Keratinocyte (primary cell): Measurements from ENCODE around the gene GNPAT. TPM values are rescaled to one million over a fixed set of nuclear protein-coding genes. Genes with fewer than 3 reads are reported as not detected.

Source experiments
- DNase-seq: peaks from one replicate; pipeline ENCODE4 v3.0.0-alpha.2; 2011; ENCODE audit warnings: low read depth, missing footprints, low spot score
- FAIRE-seq: peaks from 2 replicates; lab custom pipeline; 2011; peaks lifted over from hg19 to GRCh38; lab: Jason Lieb, UNC
- H2AFZ ChIP-seq: 2 replicates; pipeline ENCODE4 v1.6.0; 2012; ENCODE audit warnings: low read length, control low read depth, inconsistent platforms; ENCODE audit not compliant: control insufficient read depth
- H3K27ac ChIP-seq: 2 replicates; pipeline ENCODE4 v1.5.1; 2011; ENCODE audit warnings: low read length; ENCODE audit not compliant: control insufficient read depth, insufficient read depth
- H3K27me3 ChIP-seq: 3 replicates; pipeline ENCODE4 v1.6.0; 2011; ENCODE audit warnings: low read length; ENCODE audit not compliant: control insufficient read depth, insufficient read depth; ENCODE audit errors: extremely low read depth
- H3K36me3 ChIP-seq, 2 experiments: 2 replicates in 1 of 2; 3 replicates in 1 of 2; pipeline ENCODE4 v1.5.1; 2011; ENCODE audit warnings: low read length in 2 of 2, mild to moderate bottlenecking in 1 of 2; ENCODE audit not compliant: control insufficient read depth in 2 of 2, insufficient read depth in 2 of 2; ENCODE audit errors: extremely low read depth in 1 of 2
- H3K4me1 ChIP-seq: 3 replicates; pipeline ENCODE4 v1.5.1; 2011; ENCODE audit warnings: low read length; ENCODE audit not compliant: control insufficient read depth, insufficient read depth; ENCODE audit errors: extremely low read depth
- H3K4me2 ChIP-seq: 3 replicates; pipeline ENCODE4 v1.6.0; 2011; ENCODE audit warnings: low read depth, low read length; ENCODE audit not compliant: control insufficient read depth, insufficient read depth; ENCODE audit errors: extremely low read depth
- H3K4me3 ChIP-seq, 3 experiments: fragments of 200-600 bp in 1 of 3; sonication (generic) in 1 of 3; 2 replicates in 2 of 3; 3 replicates in 1 of 3; pipeline ENCODE4 v1.5.1; 2011 to 2016; ENCODE audit warnings: low read length in 3 of 3, mild to moderate bottlenecking in 3 of 3, control low read depth in 2 of 3, inconsistent platforms in 1 of 3, low read depth in 1 of 3, mixed read lengths in 1 of 3, mixed run types in 1 of 3, moderate library complexity in 1 of 3; ENCODE audit not compliant: control insufficient read depth in 2 of 3, insufficient read depth in 2 of 3; ENCODE audit errors: extremely low read depth in 1 of 3
- H3K79me2 ChIP-seq: 2 replicates; pipeline ENCODE4 v1.6.0; 2012; ENCODE audit warnings: low read length; ENCODE audit not compliant: control insufficient read depth, insufficient read depth
- H3K9ac ChIP-seq: 3 replicates; pipeline ENCODE4 v1.6.0; 2011; ENCODE audit warnings: low read length; ENCODE audit not compliant: control insufficient read depth, insufficient read depth; ENCODE audit errors: extremely low read depth
- H3K9me1 ChIP-seq: 3 replicates; pipeline ENCODE4 v1.6.0; 2011; ENCODE audit warnings: low read length; ENCODE audit not compliant: control insufficient read depth, insufficient read depth; ENCODE audit errors: extremely low read depth
- H3K9me3 ChIP-seq: 2 replicates; pipeline ENCODE4 v1.5.1; 2012; ENCODE audit warnings: low read depth, low read length; ENCODE audit not compliant: control insufficient read depth
- H4K20me1 ChIP-seq: 3 replicates; pipeline ENCODE4 v1.6.0; 2011; ENCODE audit warnings: low read length; ENCODE audit not compliant: control insufficient read depth, insufficient read depth; ENCODE audit errors: extremely low read depth
- EZH2 ChIP-seq: IDR thresholded peaks from one replicate; pipeline ENCODE4 v1.6.1; 2012; ENCODE audit warnings: inconsistent platforms, mild to moderate bottlenecking, low read length, moderate library complexity
- dilution Hi-C: fragments of 300-500 bp; cut with MboI; formaldehyde crosslinking; loops from one replicate; pipeline ENCODE4 v1.7.0; 2020; ENCODE audit warnings: low sequenced_read_pairs; ENCODE audit not compliant: extremely low pct_ligation_motif_present
- polyA plus RNA-seq, 5 experiments: library from polyadenylated mRNA; depleted of rRNA in 3 of 5; stranded (reverse) in 3 of 5; stranded (forward) in 1 of 5; unstranded in 1 of 5; fragments of >200 nt; gene quantifications; 1 replicate in 1 of 5; 2 replicates in 3 of 5; 3 replicates in 1 of 5; pipeline versions ENCODE4 v1.2.1 to v1.2.3, GENCODE V29; 2011 to 2012; ENCODE audit warnings: missing spikeins in 2 of 5, low read depth in 1 of 5, low replicate concordance in 1 of 5
- TF ChIP-seq, protein P1 (sequence below), 3 experiments: IDR thresholded peaks in 1 of 3; conservative IDR thresholded peaks in 1 of 3; optimal IDR thresholded peaks in 1 of 3; 2 replicates in 2 of 3; 3 replicates in 1 of 3; pipeline versions ENCODE3 to v1.5.1; 2011; ENCODE audit warnings: low read length in 3 of 3, mild to moderate bottlenecking in 3 of 3, moderate library complexity in 2 of 3, control low read depth in 1 of 3, inconsistent platforms in 1 of 3; ENCODE audit not compliant: insufficient read depth in 2 of 3; ENCODE audit errors: extremely low read depth in 1 of 3

The GNPAT gene
- polyA plus RNA-seq, 1 donor (not counting 4 experiments of a cell fraction or from before 2014, with no cell fraction given): 39.9 TPM

DNA sequence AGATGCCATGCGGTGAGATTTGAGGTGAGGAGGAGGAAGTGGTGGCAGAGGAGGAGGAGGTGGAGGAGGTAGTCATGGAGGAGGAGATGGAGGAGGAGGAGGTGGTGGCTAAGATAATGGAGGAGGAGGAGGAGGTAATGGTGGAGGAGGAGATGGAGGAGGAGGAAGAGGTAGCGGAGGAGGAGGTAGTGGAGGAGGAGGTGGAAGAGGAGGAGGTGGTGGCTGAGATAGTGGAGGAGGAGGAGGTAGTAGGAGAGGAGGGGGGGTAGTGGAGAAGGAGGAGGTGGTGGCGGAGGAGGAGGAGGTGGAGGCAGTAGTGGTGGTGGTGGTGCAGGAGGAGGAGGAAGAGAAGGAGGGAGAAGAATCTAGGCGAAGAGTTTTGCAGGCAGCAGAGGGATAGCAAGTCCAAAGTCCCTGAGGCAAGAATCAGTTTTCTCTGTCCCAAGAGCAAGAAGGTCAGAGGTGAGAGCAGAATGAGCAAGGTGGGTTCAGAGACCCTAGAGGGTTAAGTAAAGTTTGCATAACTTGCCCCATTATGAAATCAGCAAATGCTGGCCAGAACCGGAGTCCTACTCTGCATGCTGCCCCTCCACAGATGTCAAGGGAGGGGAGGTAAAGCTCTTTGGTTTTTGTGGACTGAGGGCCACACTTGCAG lies 38.9 kb upstream of the GNPAT start:
- dilution Hi-C loops: no loop called here
- H3K27me3 ChIP-seq: peaks cover 38% of the 10 kb centered on the region
- no peak overlapping the region for H3K9ac ChIP-seq
- H3K4me1 ChIP-seq: no peaks in the 10 kb centered on the region
- DNase-seq (no peak), FAIRE-seq (no peak)
- H4K20me1 ChIP-seq: no peaks in the 10 kb centered on the region
- TF ChIP-seq, protein P1, sequence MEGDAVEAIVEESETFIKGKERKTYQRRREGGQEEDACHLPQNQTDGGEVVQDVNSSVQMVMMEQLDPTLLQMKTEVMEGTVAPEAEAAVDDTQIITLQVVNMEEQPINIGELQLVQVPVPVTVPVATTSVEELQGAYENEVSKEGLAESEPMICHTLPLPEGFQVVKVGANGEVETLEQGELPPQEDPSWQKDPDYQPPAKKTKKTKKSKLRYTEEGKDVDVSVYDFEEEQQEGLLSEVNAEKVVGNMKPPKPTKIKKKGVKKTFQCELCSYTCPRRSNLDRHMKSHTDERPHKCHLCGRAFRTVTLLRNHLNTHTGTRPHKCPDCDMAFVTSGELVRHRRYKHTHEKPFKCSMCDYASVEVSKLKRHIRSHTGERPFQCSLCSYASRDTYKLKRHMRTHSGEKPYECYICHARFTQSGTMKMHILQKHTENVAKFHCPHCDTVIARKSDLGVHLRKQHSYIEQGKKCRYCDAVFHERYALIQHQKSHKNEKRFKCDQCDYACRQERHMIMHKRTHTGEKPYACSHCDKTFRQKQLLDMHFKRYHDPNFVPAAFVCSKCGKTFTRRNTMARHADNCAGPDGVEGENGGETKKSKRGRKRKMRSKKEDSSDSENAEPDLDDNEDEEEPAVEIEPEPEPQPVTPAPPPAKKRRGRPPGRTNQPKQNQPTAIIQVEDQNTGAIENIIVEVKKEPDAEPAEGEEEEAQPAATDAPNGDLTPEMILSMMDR (optimal IDR thresholded peaks at IDR 0.05 in 1 of 3, IDR thresholded peaks at IDR 0.05 in 1 of 3, conservative IDR thresholded peaks at IDR 0.05 in 1 of 3; ENCODE audit: extremely low read depth in 1 of 3, insufficient read depth in 2 of 3, low read length in 3 of 3): no peak
- TF ChIP-seq EZH2: no peak
- H3K9me1 ChIP-seq: no peaks in the 10 kb centered on the region
- no peaks in the 10 kb centered on the region for H3K36me3 ChIP-seq
- H3K4me3 ChIP-seq: no peak overlapping the region
- H2AFZ ChIP-seq: no peak overlapping the region
- no peaks in the 10 kb centered on the region for H3K79me2 ChIP-seq
- H3K9me3 ChIP-seq: no peaks in the 10 kb centered on the region
- H3K27ac ChIP-seq: no peak overlapping the region
- no peak overlapping the region for H3K4me2 ChIP-seq

DNA sequence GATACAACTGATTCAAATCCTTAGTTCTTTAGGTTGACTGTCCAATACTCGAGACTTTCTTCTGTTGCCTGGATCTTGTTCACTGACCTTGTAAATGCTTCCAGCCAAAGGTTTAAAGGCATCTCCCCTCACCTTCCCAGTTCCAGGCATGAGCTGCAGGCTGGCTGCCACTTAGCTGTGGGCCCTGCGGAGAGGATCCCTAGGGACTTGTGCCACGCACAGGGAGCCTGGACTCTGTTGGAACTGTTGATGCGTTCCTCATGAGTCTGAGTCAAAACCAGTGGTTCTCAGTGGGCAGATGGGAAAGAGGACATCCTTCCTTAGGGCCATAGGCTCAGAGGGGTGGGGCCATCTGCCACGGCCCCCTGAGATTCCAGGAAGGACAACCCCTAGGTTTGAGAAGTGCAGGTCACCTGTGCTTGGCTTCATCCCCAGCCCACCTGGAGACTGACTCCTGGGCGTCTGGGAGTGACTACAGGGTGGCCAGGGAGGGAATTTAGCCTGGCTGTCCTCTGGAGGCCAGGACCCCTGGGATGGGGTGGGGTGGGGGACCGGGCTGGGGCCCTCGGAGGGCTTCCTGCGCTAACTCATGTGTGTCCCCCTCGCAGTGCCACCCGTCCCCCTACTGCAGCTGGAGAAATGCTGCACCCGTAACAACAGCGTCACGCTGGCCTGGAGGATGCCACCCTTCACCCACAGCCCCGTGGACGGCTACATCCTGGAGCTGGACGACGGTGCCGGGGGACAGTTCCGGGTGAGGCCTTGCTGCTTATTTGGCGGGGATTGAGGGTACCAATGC lies 37.6 kb upstream of the GNPAT start:
- Histone ChIP-seq H3K4me1 (no peaks in the 10 kb centered on the region), H3K4me2 (no peak overlapping the region), H3K36me3 (no peaks in the 10 kb centered on the region), H3K27ac (no peak overlapping the region), H3K9me1 (no peaks in the 10 kb centered on the region), H3K9ac (no peak overlapping the region), H3K9me3 (no peaks in the 10 kb centered on the region), H2AFZ (no peak overlapping the region), H4K20me1 (no peaks in the 10 kb centered on the region), H3K27me3 (peaks cover 38% of the 10 kb centered on the region), H3K4me3 (no peak overlapping the region), H3K79me2 (no peaks in the 10 kb centered on the region)
- FAIRE-seq (no peak), DNase-seq (no peak)
- TF ChIP-seq, protein P1 (optimal IDR thresholded peaks at IDR 0.05 in 1 of 3, IDR thresholded peaks at IDR 0.05 in 1 of 3, conservative IDR thresholded peaks at IDR 0.05 in 1 of 3; ENCODE audit: extremely low read depth in 1 of 3, insufficient read depth in 2 of 3, low read length in 3 of 3): no peak
- no peak for TF ChIP-seq EZH2
- dilution Hi-C loops: no loop called here
